Measurements from ENCODE around the gene PAH. TPM values are rescaled to one million over a fixed set of nuclear protein-coding genes. Genes with fewer than 3 reads are reported as not detected.

The PAH gene
- total and polyA plus RNA-seq, 2 of the 13 experiments (the other 11 are each of a cell fraction or from before 2014, with no cell fraction given): 192 to 451 TPM

GRCh38 chr12:102959391-102959790 lies 42.3 kb upstream of the PAH start (continued):
- no peak for TF ChIP-seq ZNF646 (CRISPR knock-in tag; IDR thresholded peaks at IDR 0.05)
- TF ChIP-seq MAFK (conservative IDR thresholded peaks at IDR 0.05 in 1 of 2, IDR thresholded peaks at IDR 0.05 in 1 of 2; ENCODE audit: low read length in 2 of 2): no peak
- no peak for TF ChIP-seq ZNF136 (CRISPR knock-in tag; IDR thresholded peaks at IDR 0.05; ENCODE audit: low read depth)
- no peak for TF ChIP-seq ZNF660 (CRISPR knock-in tag; IDR thresholded peaks at IDR 0.05; ENCODE audit: borderline replicate concordance, low read depth)
- TF ChIP-seq JARID2 (CRISPR knock-in tag; IDR thresholded peaks at IDR 0.05; ENCODE audit: insufficient replicate concordance): no peak

GRCh38 chr12:102958830-102959176 lies 41.8 kb upstream of the PAH start:
- DNase-seq (ENCODE audit: low spot score): no peak
- Histone ChIP-seq H3K27ac (ENCODE audit: extremely low read length, insufficient read depth, low read length) (no peak overlapping the region), H3K9me3 (ENCODE audit: low read length) (no peaks in the 10 kb centered on the region), H4K20me1 (ENCODE audit: insufficient read depth, low read length) (no peaks in the 10 kb centered on the region), H3K9ac (ENCODE audit: insufficient read depth, low read depth, low read length) (no peak overlapping the region), H3K4me3 (replicated peaks in 1 of 3; ENCODE audit: insufficient read depth in 1 of 3, low read depth in 2 of 3, low read length in 3 of 3) (no peak overlapping the region), H3K4me2 (ENCODE audit: low read depth, low read length) (no peak overlapping the region), H3K27me3 (ENCODE audit: control insufficient read depth in 1 of 2, insufficient read depth in 2 of 2, low read length in 2 of 2) (peaks cover 7 to 81% of the 10 kb centered on the region in 2 experiments), H3K4me1 (ENCODE audit: insufficient read depth, low read length) (peaks cover 12% of the 10 kb centered on the region), H3K79me2 (ENCODE audit: insufficient read depth, low read length) (no peaks in the 10 kb centered on the region), H3K36me3 (replicated peaks in 1 of 2; ENCODE audit: control insufficient read depth in 1 of 2, insufficient read depth in 2 of 2, low read length in 2 of 2) (no peaks in the 10 kb centered on the region), H2AFZ (ENCODE audit: low read length) (no peak overlapping the region)
- ATAC-seq: no peak
- POLR2A ChIA-PET: no interaction called here
- FAIRE-seq: no peak
- BruUV-seq (replicated peaks): no TSS peak
- CTCF ChIA-PET (ENCODE audit: low intra/inter-chr PET ratio, low total read pairs): no interaction called here
- intact Hi-C loops (cut with micrococcal nuclease; ENCODE audit: unreplicated experiment): no loop called here
- in situ Hi-C loops (cut with HindIII; ENCODE audit: extremely low pct_ligation_motif_present, low pct_unique_long_range_greater_than_20kb): no loop called here
- WGBS (ENCODE audit: low lambda C conversion rate): 59% methylated on average over 14 of the region's 15 CpGs
- no peak for TF ChIP-seq GTF2F1 (IDR thresholded peaks at IDR 0.05; ENCODE audit: low read length)
- TF ChIP-seq STAT5B (CRISPR knock-in tag; IDR thresholded peaks at IDR 0.05): no peak
- no peak for TF ChIP-seq HDAC6 (IDR thresholded peaks at IDR 0.05; ENCODE audit: low read depth, low read length)
- no peak for TF ChIP-seq SRSF1 (optimal IDR thresholded peaks at IDR 0.05; ENCODE audit: low read depth, low read length)
- TF ChIP-seq ETS1 (CRISPR knock-in tag; IDR thresholded peaks at IDR 0.05): no peak
- TF ChIP-seq ZNF558 (CRISPR knock-in tag; IDR thresholded peaks at IDR 0.05; ENCODE audit: borderline replicate concordance): no peak
- no peak for TF ChIP-seq NFIB (CRISPR knock-in tag; IDR thresholded peaks at IDR 0.05; ENCODE audit: borderline replicate concordance)
- TF ChIP-seq EP300 (IDR thresholded peaks at IDR 0.05; ENCODE audit: low read depth in 2 of 2, low read length in 2 of 2): no peak
- no peak for TF ChIP-seq EP300 (CRISPR knock-in tag; IDR thresholded peaks at IDR 0.05; ENCODE audit: borderline replicate concordance)
- TF ChIP-seq MXI1 (IDR thresholded peaks at IDR 0.05; ENCODE audit: borderline replicate concordance, low read depth, low read length): no peak
- TF ChIP-seq ZNF432 (CRISPR knock-in tag; IDR thresholded peaks at IDR 0.05; ENCODE audit: borderline replicate concordance): no peak
- TF ChIP-seq ATF7 (IDR thresholded peaks at IDR 0.05): no peak
- TF ChIP-seq ATF7 (CRISPR knock-in tag; IDR thresholded peaks at IDR 0.05): no peak
- no peak for TF ChIP-seq KLF11 (CRISPR knock-in tag; IDR thresholded peaks at IDR 0.05)

Data from HepG2 (cell line).